SW480 (cell line): ENCODE measurements around the gene CORO2B.

Experiments used
- DNase-seq: peaks from one replicate; pipeline ENCODE4 v3.0.0-alpha.2; 2016; ENCODE audit warnings: low spot score

The CORO2B gene

GRCh38 chr15:68775671-68776476, 197.1 kb downstream of the CORO2B start:
- DNase-seq, result no peak

- DNase-seq, result no peak
Measured at GRCh38 chr15:68776477-68777270, 197.9 kb downstream of the CORO2B start.
